GM19193 (cell line): ENCODE data around the gene IRX2.

ENCODE experiments used
- POLR2A ChIP-seq: IDR thresholded peaks from 4 replicates; pipeline ENCODE4 v1.6.1; 2011; ENCODE audit not compliant: insufficient read depth, insufficient read length; ENCODE audit errors: extremely low read depth

The IRX2 gene

DNA sequence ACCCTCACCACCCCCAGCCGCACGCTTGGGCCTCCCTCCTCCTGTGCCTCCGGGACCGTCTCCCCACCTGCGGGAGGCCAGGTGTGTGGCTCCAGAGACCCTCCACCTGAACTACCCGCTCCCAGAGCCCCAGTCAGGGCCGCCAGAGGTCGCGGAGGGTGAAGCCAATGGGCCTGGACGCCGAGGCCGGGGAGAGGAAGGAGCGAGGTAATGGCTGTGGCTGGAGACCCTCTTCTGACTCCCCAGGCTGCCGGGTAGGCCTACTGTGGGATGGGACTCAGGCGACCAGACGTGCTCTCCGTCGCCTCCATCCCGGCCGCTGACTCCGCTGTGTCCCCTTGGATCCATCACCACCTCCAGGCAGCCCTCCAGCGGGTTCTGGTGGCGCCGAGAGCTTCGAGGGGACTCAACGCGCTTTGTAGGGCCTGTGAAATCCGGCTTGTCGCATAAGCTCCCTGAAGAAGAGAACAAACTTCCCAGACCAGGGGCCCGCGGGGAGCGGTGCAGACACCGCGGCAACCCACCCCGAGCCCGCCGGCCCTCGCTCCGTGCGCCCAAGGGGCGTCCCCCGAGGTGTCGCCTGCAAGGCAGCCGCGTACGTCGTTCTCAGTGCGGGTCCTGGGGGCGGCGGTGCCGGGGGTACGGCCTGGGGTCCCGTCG lies 12.6 kb downstream of the IRX2 start:
- no peak for TF ChIP-seq POLR2A

DNA sequence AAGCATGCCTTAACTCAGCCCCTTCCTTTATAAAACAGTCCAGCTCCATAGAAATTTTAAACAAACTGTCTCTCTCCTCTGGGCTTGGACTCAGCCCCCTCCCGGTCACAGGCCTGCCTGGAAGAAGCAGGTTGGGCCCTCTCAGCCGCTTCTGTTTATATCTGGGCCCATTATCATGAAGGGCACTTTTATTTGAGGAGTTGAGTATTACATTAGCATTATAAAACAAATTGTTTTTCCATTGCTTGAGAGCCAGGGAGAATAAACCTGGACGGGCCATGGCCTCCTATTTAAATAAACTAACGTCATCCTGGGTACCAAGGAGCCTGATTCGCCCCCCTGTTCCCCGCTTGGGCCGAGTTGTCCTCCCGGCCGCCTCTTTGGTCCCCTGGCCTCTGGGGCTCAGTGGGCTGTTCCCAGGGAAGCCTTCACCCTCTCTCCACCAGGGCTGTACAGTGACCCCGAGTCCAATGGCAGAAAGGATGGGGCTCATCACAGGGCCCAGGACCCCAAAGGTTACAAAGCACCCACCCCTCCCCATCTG lies 13.2 kb downstream of the IRX2 start:
- no peak for TF ChIP-seq POLR2A

DNA sequence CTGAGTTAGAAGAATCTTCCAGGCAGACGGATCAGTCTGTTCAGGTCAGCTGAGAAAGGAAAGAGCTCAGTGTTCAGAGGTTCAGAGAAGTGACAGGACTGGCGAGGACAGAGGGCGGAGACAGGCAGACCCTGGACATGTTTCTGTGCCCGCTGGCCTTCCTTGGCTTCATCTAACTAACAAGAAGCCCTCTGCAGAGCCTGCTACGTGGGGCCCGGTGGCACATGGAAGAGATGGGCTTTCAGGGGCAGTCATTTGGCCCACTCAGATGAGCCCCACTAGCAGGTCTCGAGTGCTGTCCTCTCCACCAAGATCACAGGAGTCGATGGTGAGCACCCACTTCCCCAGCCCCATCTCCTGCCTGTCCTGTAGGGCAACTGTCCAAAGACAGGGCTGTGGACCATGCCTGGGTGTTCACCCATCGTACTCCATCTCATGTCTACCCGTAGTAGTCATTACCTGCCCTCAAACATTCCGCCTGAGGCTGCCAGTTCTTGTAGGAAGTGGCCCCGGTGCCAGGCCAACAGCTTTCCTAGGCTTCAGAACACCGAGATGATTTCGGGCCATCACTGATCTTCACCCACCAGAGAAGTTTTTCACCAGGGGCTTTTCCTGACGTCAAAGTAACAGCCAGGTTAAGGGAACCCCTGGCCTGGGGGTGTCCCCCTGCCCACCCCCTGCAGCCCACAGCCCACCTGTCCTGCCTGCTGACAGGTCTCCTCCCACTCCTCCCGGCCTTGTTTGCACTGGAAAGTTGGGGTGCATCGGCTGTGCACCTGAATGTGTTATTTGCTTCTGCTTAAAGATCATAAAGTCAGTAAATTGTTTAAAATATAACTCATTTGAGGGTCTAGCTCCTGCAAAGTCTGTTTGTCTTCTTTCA lies 14.0 kb downstream of the IRX2 start:
- TF ChIP-seq POLR2A: no peak

GRCh38 chr5:2736872-2737271 lies 14.6 kb downstream of the IRX2 start:
- TF ChIP-seq POLR2A: no peak

GRCh38 chr5:2735996-2736395 lies 15.5 kb downstream of the IRX2 start:
- no peak for TF ChIP-seq POLR2A

- no peak for TF ChIP-seq POLR2A
These were observed 18.6 kb downstream of the IRX2 start for GRCh38 chr5:2732850-2733249.

DNA sequence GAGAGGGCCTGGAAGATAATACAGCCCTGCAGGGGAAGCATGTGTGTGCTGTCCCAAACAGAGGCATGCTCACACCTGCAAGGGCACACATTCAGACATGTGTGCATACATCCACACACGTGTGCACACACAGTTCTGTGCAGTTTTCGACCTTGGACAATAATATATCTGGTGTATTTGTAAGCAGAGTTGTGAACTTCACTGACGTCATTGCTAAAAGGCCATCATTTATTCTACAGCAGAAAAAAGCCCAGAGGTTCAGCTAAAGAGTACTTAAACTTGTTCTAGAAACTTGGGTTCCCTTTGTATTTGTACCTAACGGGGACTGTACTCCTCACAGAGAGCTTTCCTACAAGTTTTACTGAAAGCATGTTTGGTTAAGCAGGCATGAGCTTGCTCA lies 19.5 kb downstream of the IRX2 start:
- no peak for TF ChIP-seq POLR2A

- TF ChIP-seq POLR2A: no peak
These were observed 22.3 kb downstream of the IRX2 start for GRCh38 chr5:2729189-2729588.

DNA sequence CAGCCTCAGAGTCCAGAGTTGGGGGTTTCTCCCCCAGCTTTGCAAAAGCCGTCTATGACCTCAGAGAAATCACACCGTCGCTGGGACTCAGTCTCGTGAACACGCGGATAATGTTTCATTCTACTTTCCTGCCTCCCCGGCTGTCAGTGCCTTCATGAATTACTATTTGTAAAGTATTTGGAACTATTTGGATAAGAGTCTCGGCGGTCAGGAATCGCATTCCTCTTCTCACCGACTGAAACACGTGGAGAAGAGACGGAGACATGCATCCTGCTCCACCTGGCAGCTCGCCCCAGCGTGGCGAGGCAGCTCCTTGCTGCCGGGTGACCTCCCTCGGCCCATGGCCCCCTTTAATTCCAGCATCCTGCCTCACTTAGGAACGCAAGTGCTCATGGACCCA lies 23.9 kb downstream of the IRX2 start:
- no peak for TF ChIP-seq POLR2A

GRCh38 chr5:2725980-2726765 lies 25.3 kb downstream of the IRX2 start:
- no peak for TF ChIP-seq POLR2A

DNA sequence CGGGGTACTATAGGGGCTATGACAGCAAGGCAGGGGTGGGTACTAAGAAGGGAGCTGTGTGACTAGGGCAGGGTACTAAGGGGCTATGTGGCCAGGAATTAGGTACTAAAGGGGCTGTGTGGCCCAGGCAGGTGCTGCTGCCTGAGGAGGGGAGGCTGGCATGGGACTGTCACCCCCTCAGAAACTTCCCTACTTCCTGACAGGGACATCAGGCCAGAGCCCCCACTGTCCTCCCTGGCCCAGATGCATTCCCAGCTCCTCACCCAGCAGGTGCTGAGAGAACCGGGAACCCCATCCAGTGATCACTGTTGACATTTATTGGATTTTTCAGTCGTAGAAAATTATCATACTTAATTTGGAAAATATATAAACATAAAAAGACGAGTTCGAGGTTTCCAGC lies 26.6 kb downstream of the IRX2 start:
- no peak for TF ChIP-seq POLR2A

DNA sequence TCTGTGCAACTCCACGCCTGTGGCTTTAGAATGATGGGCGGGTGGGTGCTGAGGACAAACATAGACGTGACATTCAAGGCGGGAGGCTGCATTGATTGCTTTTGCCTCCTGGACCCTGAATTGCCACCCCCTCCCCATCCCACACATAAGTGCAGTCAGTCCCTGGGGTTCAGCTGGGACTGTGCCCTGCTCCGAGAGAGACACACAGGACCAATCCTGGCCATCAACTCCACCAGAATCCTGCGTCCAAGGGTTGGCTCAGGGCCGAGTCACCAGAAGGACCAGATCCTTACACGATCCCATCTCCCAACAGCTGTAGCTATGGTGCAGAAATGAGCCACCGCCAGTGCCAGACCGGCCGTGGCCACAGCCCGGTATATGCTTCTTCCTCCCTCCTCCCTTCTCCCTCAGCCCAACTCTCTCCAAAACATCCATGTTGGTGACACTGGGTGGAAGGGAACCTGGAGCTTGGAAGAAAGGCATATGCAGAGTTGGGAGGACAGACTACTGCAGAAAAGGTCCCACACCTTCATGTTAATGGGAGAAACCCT lies 27.4 kb downstream of the IRX2 start:
- TF ChIP-seq POLR2A: no peak

DNA sequence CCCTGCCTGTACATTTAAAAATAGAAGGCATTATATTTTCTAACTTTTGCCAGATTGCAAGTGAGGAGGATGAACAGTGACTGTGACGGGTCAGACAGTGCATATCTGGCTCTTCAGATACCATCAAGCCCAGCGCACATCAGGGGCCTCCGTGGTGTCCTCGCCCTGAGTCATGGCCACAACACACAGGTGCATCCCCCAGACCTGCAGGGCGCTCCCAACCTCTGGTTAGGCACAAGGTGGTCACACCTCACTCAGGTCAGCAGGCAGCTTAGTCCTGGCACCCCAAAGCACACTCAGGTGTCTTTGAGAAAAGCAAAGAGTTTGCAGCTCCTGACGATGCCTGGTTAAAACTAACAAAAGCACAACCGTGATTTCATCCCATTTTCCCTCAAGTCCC lies 28.6 kb downstream of the IRX2 start:
- TF ChIP-seq POLR2A: no peak

DNA sequence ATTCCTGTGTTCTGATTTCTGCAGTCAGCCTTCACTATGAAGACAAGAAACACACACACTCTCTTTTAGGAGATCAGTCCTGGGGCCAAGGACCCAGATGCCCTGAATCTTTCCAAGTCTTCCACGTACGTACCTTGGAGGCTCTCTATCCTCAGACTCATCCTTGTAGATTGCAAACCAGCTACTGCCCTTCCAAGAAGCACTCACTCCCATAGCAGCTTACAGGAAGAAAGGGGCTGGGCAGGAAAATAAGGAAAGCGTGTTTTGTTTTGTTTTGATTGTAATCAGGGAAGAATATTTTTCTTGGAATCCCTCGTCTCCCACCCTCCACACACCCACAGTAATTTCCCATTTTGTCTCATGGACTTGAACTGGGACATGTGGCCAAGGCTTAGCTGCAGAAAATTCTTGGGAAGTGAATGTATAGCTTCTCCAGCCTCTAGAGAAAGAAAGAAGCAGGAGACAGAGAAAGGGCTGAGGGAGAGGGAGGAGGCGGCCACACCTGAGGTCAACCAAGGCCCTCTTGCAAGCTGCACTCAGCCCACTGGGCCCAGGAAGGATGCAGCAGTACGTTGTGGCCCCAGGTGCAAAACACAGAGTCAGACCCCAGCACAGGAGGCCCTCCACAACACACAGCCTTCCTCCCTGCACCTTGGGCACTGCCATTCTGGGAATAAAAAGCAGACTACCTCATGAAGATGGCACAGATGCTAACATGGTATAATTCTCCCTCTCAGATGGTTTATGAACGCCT lies 29.9 kb downstream of the IRX2 start:
- no peak for TF ChIP-seq POLR2A
